Peyer's patch (tissue), 4 donors: Measurements from ENCODE around the gene PDE4B.

ENCODE experiments used
- POLR2A ChIP-seq, 2 donors: fragments of 450-650 bp; IDR thresholded peaks; one replicate each; pipeline ENCODE4 v1.5.1; 2017; ENCODE audit warnings: antibody characterized with exemption in 2 of 2, mild to moderate bottlenecking in 2 of 2, moderate library complexity in 2 of 2
- TF ChIP-seq, protein P1 (sequence below), 6 experiments: fragments of 450-650 bp in 4 of 6; fragments of 200-600 bp in 2 of 6; sonication (generic) in 1 of 6; IDR thresholded peaks; one replicate each; pipeline ENCODE4 v1.5.1; 2017 to 2019; ENCODE audit warnings: antibody characterized with exemption in 6 of 6, mild to moderate bottlenecking in 3 of 6, moderate library complexity in 1 of 6

DNA sequence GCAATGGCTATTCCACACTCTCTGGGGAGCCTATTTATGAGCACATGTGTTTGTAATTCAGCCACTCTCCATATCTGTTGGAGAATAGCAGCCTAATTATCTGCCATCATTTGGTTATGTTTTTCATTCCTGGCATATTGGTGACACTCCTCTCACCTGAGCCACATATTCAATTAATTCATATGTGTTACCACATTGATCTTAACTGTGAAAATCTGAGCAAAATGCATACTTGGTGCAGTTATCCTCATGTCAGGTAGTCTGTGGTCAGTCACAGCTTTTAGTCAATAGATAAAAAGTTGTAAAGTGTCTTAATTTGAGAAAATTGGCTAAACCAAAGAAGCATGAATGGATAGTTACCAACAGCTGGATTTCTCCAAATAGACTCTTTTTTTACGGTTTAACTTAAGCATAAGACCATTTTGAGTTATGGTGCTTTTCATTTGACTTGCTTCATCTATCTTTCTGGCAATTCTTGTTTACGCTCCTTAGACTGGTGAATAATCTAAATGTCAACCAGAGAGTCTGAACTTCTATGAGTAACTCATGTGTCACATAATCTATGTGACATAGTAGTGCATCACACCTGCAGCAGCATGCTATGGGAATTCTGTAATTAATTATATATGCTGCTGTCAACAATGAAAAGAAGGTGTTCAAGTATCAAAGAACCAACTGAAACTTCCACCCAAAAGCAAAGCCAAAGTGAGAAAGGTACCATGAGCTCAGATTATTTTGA is 553.5 kb downstream of the PDE4B start:
- TF ChIP-seq POLR2A (IDR thresholded peaks at IDR 0.05), result no peak
- TF ChIP-seq, protein P1, sequence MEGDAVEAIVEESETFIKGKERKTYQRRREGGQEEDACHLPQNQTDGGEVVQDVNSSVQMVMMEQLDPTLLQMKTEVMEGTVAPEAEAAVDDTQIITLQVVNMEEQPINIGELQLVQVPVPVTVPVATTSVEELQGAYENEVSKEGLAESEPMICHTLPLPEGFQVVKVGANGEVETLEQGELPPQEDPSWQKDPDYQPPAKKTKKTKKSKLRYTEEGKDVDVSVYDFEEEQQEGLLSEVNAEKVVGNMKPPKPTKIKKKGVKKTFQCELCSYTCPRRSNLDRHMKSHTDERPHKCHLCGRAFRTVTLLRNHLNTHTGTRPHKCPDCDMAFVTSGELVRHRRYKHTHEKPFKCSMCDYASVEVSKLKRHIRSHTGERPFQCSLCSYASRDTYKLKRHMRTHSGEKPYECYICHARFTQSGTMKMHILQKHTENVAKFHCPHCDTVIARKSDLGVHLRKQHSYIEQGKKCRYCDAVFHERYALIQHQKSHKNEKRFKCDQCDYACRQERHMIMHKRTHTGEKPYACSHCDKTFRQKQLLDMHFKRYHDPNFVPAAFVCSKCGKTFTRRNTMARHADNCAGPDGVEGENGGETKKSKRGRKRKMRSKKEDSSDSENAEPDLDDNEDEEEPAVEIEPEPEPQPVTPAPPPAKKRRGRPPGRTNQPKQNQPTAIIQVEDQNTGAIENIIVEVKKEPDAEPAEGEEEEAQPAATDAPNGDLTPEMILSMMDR (IDR thresholded peaks at IDR 0.05), result no peak
